ENCODE results near the gene ADRA1B.

ADRA1B gene

GRCh38 chr5:159901772-159902171 lies 14.5 kb upstream of the ADRA1B start:
- Histone ChIP-seq H3K4me2 (ENCODE audit: low read length, poor library complexity, severe bottlenecking) (no peak overlapping the region), H3K27ac (ENCODE audit: low read length, poor library complexity, severe bottlenecking) (no peak overlapping the region), H4K8ac (ENCODE audit: low read length) (no peak overlapping the region), H3K14ac (ENCODE audit: low read length in 2 of 2) (no peak overlapping the region), H3K18ac (ENCODE audit: low read depth in 1 of 2, low read length in 2 of 2) (no peak overlapping the region), H3K9ac (ENCODE audit: low read length) (no peak overlapping the region), H3K4me1 (ENCODE audit: control insufficient read depth, insufficient read depth, low read depth, low read length) (peaks cover 12% of the 10 kb centered on the region), H2BK5ac (ENCODE audit: low read depth, low read length, poor library complexity, severe bottlenecking) (no peak overlapping the region), H3K79me1 (replicated peaks; ENCODE audit: low read length, poor library complexity, severe bottlenecking) (no peaks in the 10 kb centered on the region), H3K23ac (ENCODE audit: low read length in 2 of 2) (no peak overlapping the region), H4K91ac (ENCODE audit: low read length) (no peak overlapping the region), H3K9me3 (ENCODE audit: control insufficient read depth, low read length) (no peaks in the 10 kb centered on the region), H3K27me3 (ENCODE audit: control insufficient read depth in 1 of 2, insufficient read depth in 1 of 2, low read length in 2 of 2) (peaks cover 0 to 40% of the 10 kb centered on the region in 2 experiments), H2AK5ac (ENCODE audit: low read length, severe bottlenecking) (no peak overlapping the region), H3K4me3 (ENCODE audit: insufficient read depth in 1 of 2, low read depth in 1 of 2, low read length in 2 of 2) (no peak overlapping the region), H2BK120ac (ENCODE audit: low read depth, low read length) (no peak overlapping the region), H2BK12ac (ENCODE audit: low read length in 2 of 2) (no peak overlapping the region), H2AFZ (ENCODE audit: low read depth, low read length) (no peak overlapping the region), H2BK15ac (ENCODE audit: low read depth, poor library complexity, severe bottlenecking) (no peak overlapping the region), H3K4ac (ENCODE audit: low read depth in 1 of 2, low read length in 2 of 2) (no peak overlapping the region), H3K36me3 (ENCODE audit: control insufficient read depth in 1 of 2, insufficient read depth in 2 of 2, low read depth in 1 of 2, low read length in 2 of 2) (no peaks in the 10 kb centered on the region)
- DNase-seq, result no peak

GRCh38 chr5:159902444-159903121 lies 13.7 kb upstream of the ADRA1B start:
- no peak overlapping the region for H4K91ac ChIP-seq (ENCODE audit: low read length)
- H2BK12ac ChIP-seq (ENCODE audit: low read length in 2 of 2), result no peak overlapping the region
- H2AK5ac ChIP-seq (ENCODE audit: low read length, severe bottlenecking), result no peak overlapping the region
- peaks cover 16% of the 10 kb centered on the region for H3K4me1 ChIP-seq (ENCODE audit: control insufficient read depth, insufficient read depth, low read depth, low read length)
- H2AFZ ChIP-seq (ENCODE audit: low read depth, low read length), result no peak overlapping the region
- no peak overlapping the region for H3K4ac ChIP-seq (ENCODE audit: low read depth in 1 of 2, low read length in 2 of 2)
- no peaks in the 10 kb centered on the region for H3K9me3 ChIP-seq (ENCODE audit: control insufficient read depth, low read length)
- H3K14ac ChIP-seq (ENCODE audit: low read length in 2 of 2), result no peak overlapping the region
- H3K9ac ChIP-seq (ENCODE audit: low read length), result no peak overlapping the region
- H2BK5ac ChIP-seq (ENCODE audit: low read depth, low read length, poor library complexity, severe bottlenecking), result no peak overlapping the region
- H3K4me3 ChIP-seq (ENCODE audit: insufficient read depth in 1 of 2, low read depth in 1 of 2, low read length in 2 of 2), result no peak overlapping the region
- H2BK15ac ChIP-seq (ENCODE audit: low read depth, poor library complexity, severe bottlenecking), result no peak overlapping the region
- H3K18ac ChIP-seq (ENCODE audit: low read depth in 1 of 2, low read length in 2 of 2), result no peak overlapping the region
- 51% methylated on average over 7 of the region's 8 CpGs for WGBS
- H3K23ac ChIP-seq (ENCODE audit: low read length in 2 of 2), result no peak overlapping the region
- H3K4me2 ChIP-seq (ENCODE audit: low read length, poor library complexity, severe bottlenecking), result no peak overlapping the region
- peaks cover 0 to 44% of the 10 kb centered on the region in 2 experiments for H3K27me3 ChIP-seq (ENCODE audit: control insufficient read depth in 1 of 2, insufficient read depth in 1 of 2, low read length in 2 of 2)
- H3K79me1 ChIP-seq (replicated peaks; ENCODE audit: low read length, poor library complexity, severe bottlenecking), result no peaks in the 10 kb centered on the region
- H3K27ac ChIP-seq (ENCODE audit: low read length, poor library complexity, severe bottlenecking), result no peak overlapping the region
- DNase-seq, result peak; percentile 75
- no peak overlapping the region for H4K8ac ChIP-seq (ENCODE audit: low read length)
- H3K36me3 ChIP-seq (ENCODE audit: control insufficient read depth in 1 of 2, insufficient read depth in 2 of 2, low read depth in 1 of 2, low read length in 2 of 2), result no peaks in the 10 kb centered on the region
- no peak overlapping the region for H2BK120ac ChIP-seq (ENCODE audit: low read depth, low read length)

DNA sequence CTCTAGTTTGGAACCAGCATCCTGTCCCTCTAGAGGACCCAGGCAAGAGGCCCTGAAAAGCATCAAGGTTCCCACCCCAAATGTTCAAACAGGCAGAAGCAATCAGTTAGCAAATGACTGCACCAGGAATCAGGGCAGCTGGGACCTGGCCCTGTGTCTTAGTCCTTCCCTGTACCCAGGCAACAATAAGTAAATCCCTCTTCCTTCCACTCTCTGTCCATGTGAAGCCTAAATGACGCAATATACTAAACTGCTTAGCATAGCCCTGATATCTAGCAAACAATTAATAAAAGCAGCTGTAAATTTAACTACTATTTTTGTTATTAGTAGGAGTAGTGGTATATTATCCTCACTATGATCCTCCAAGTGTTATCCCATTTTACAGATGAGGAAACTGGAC lies 13.2 kb upstream of the ADRA1B start:
- Histone ChIP-seq H3K79me1 (replicated peaks; ENCODE audit: low read length, poor library complexity, severe bottlenecking) (no peaks in the 10 kb centered on the region), H2BK15ac (ENCODE audit: low read depth, poor library complexity, severe bottlenecking) (no peak overlapping the region), H2BK12ac (ENCODE audit: low read length in 2 of 2) (no peak overlapping the region), H2AFZ (ENCODE audit: low read depth, low read length) (no peak overlapping the region), H3K36me3 (ENCODE audit: control insufficient read depth in 1 of 2, insufficient read depth in 2 of 2, low read depth in 1 of 2, low read length in 2 of 2) (no peaks in the 10 kb centered on the region), H3K4me2 (ENCODE audit: low read length, poor library complexity, severe bottlenecking) (no peak overlapping the region), H3K18ac (ENCODE audit: low read depth in 1 of 2, low read length in 2 of 2) (no peak overlapping the region), H3K4me1 (ENCODE audit: control insufficient read depth, insufficient read depth, low read depth, low read length) (peaks cover 16% of the 10 kb centered on the region), H3K14ac (ENCODE audit: low read length in 2 of 2) (no peak overlapping the region), H4K8ac (ENCODE audit: low read length) (no peak overlapping the region), H2AK5ac (ENCODE audit: low read length, severe bottlenecking) (no peak overlapping the region), H3K9ac (ENCODE audit: low read length) (no peak overlapping the region), H3K23ac (ENCODE audit: low read length in 2 of 2) (no peak overlapping the region), H3K4me3 (ENCODE audit: insufficient read depth in 1 of 2, low read depth in 1 of 2, low read length in 2 of 2) (no peak overlapping the region), H2BK5ac (ENCODE audit: low read depth, low read length, poor library complexity, severe bottlenecking) (no peak overlapping the region), H3K9me3 (ENCODE audit: control insufficient read depth, low read length) (no peaks in the 10 kb centered on the region), H3K27ac (ENCODE audit: low read length, poor library complexity, severe bottlenecking) (no peak overlapping the region), H4K91ac (ENCODE audit: low read length) (no peak overlapping the region), H3K27me3 (ENCODE audit: control insufficient read depth in 1 of 2, insufficient read depth in 1 of 2, low read length in 2 of 2) (peaks cover 0 to 44% of the 10 kb centered on the region in 2 experiments), H2BK120ac (ENCODE audit: low read depth, low read length) (no peak overlapping the region), H3K4ac (ENCODE audit: low read depth in 1 of 2, low read length in 2 of 2) (no peak overlapping the region)
- no CpG with 5 or more reads among the region's 1 CpG for WGBS
- DNase-seq, result no peak

- H3K9me3 ChIP-seq (ENCODE audit: control insufficient read depth, low read length), result no peaks in the 10 kb centered on the region
- H4K8ac ChIP-seq (ENCODE audit: low read length), result no peak overlapping the region
- no peak overlapping the region for H2AK5ac ChIP-seq (ENCODE audit: low read length, severe bottlenecking)
- DNase-seq, result no peak
- no peak overlapping the region for H3K14ac ChIP-seq (ENCODE audit: low read length in 2 of 2)
- peaks cover 0 to 45% of the 10 kb centered on the region in 2 experiments for H3K27me3 ChIP-seq (ENCODE audit: control insufficient read depth in 1 of 2, insufficient read depth in 1 of 2, low read length in 2 of 2)
- no peak overlapping the region for H3K18ac ChIP-seq (ENCODE audit: low read depth in 1 of 2, low read length in 2 of 2)
- H3K23ac ChIP-seq (ENCODE audit: low read length in 2 of 2), result no peak overlapping the region
- no peak overlapping the region for H2AFZ ChIP-seq (ENCODE audit: low read depth, low read length)
- peaks cover 18% of the 10 kb centered on the region for H3K4me1 ChIP-seq (ENCODE audit: control insufficient read depth, insufficient read depth, low read depth, low read length)
- H3K79me1 ChIP-seq (replicated peaks; ENCODE audit: low read length, poor library complexity, severe bottlenecking), result no peaks in the 10 kb centered on the region
- H2BK5ac ChIP-seq (ENCODE audit: low read depth, low read length, poor library complexity, severe bottlenecking), result no peak overlapping the region
- H3K9ac ChIP-seq (ENCODE audit: low read length), result no peak overlapping the region
- WGBS, result 58% methylated on average over 1 of the region's 1 CpG
- H2BK15ac ChIP-seq (ENCODE audit: low read depth, poor library complexity, severe bottlenecking), result no peak overlapping the region
- no peaks in the 10 kb centered on the region for H3K36me3 ChIP-seq (ENCODE audit: control insufficient read depth in 1 of 2, insufficient read depth in 2 of 2, low read depth in 1 of 2, low read length in 2 of 2)
- H3K4ac ChIP-seq (ENCODE audit: low read depth in 1 of 2, low read length in 2 of 2), result no peak overlapping the region
- no peak overlapping the region for H4K91ac ChIP-seq (ENCODE audit: low read length)
- no peak overlapping the region for H3K4me2 ChIP-seq (ENCODE audit: low read length, poor library complexity, severe bottlenecking)
- no peak overlapping the region for H2BK120ac ChIP-seq (ENCODE audit: low read depth, low read length)
- no peak overlapping the region for H3K4me3 ChIP-seq (ENCODE audit: insufficient read depth in 1 of 2, low read depth in 1 of 2, low read length in 2 of 2)
- peak overlapping the region; percentile 56 for H3K27ac ChIP-seq (ENCODE audit: low read length, poor library complexity, severe bottlenecking)
- H2BK12ac ChIP-seq (ENCODE audit: low read length in 2 of 2), result no peak overlapping the region
These were observed 11.4 kb upstream of the ADRA1B start for GRCh38 chr5:159904874-159905273.

All from mesenchymal stem cell (in vitro differentiated cells and primary cell).